Measurements from ENCODE around the gene KIAA0319L. TPM values are rescaled to one million over a fixed set of nuclear protein-coding genes. Genes with fewer than 3 reads are reported as not detected.
A peak's percentile ranks its signal among the peaks of the same experiment; 100 is the strongest.

KIAA0319L gene
- polyA plus RNA-seq, 3 donors = 57.9 to 80.3 (median 64.2) TPM

- no peak for DNase-seq (ENCODE audit: extremely low read depth in 1 of 11, low read depth in 9 of 11, low spot score in 4 of 11)
Observed at GRCh38 chr1:35439626-35440025, 117.6 kb downstream of the KIAA0319L start.

GRCh38 chr1:35437200-35437599, 120.0 kb downstream of the KIAA0319L start:
- no peak for DNase-seq (ENCODE audit: extremely low read depth in 1 of 11, low read depth in 9 of 11, low spot score in 4 of 11)

- DNase-seq (ENCODE audit: extremely low read depth in 1 of 11, low read depth in 9 of 11, low spot score in 4 of 11) = no peak
Observed at GRCh38 chr1:35436078-35436477, 121.1 kb downstream of the KIAA0319L start.

GRCh38 chr1:35434703-35435102, 122.5 kb downstream of the KIAA0319L start:
- DNase-seq (ENCODE audit: extremely low read depth in 1 of 11, low read depth in 9 of 11, low spot score in 4 of 11) = no peak

GRCh38 chr1:35433714-35434113, 123.5 kb downstream of the KIAA0319L start:
- no peak for DNase-seq (ENCODE audit: extremely low read depth in 1 of 11, low read depth in 9 of 11, low spot score in 4 of 11)

GRCh38 chr1:35432231-35432630, 125.0 kb downstream of the KIAA0319L start:
- DNase-seq (ENCODE audit: extremely low read depth in 1 of 11, low read depth in 9 of 11, low spot score in 4 of 11) = no peak

- DNase-seq (ENCODE audit: extremely low read depth in 1 of 11, low read depth in 9 of 11, low spot score in 4 of 11) = no peak
Observed at GRCh38 chr1:35431173-35431599, 126.0 kb downstream of the KIAA0319L start.

- no peak for DNase-seq (ENCODE audit: extremely low read depth in 1 of 11, low read depth in 9 of 11, low spot score in 4 of 11)
Observed at GRCh38 chr1:35430762-35431161, 126.4 kb downstream of the KIAA0319L start.

- no peak for DNase-seq (ENCODE audit: extremely low read depth in 1 of 11, low read depth in 9 of 11, low spot score in 4 of 11)
Observed at GRCh38 chr1:35428360-35428759, 128.8 kb downstream of the KIAA0319L start.

GRCh38 chr1:35426097-35426586, 131.1 kb downstream of the KIAA0319L start:
- no peak for DNase-seq (ENCODE audit: extremely low read depth in 1 of 11, low read depth in 9 of 11, low spot score in 4 of 11)

- no peak for DNase-seq (ENCODE audit: extremely low read depth in 1 of 11, low read depth in 9 of 11, low spot score in 4 of 11)
Observed at GRCh38 chr1:35408925-35409324, 148.3 kb downstream of the KIAA0319L start.

- no peak for DNase-seq (ENCODE audit: extremely low read depth in 1 of 11, low read depth in 9 of 11, low spot score in 4 of 11)
Observed at GRCh38 chr1:35407743-35408142, 149.5 kb downstream of the KIAA0319L start.

GRCh38 chr1:35406103-35406502, 151.1 kb downstream of the KIAA0319L start:
- DNase-seq (ENCODE audit: extremely low read depth in 1 of 11, low read depth in 9 of 11, low spot score in 4 of 11) = peak in 2 of 11 donors; percentile 4 to 5

GRCh38 chr1:35401049-35401448, 156.2 kb downstream of the KIAA0319L start:
- DNase-seq (ENCODE audit: extremely low read depth in 1 of 11, low read depth in 9 of 11, low spot score in 4 of 11) = no peak

- no peak for DNase-seq (ENCODE audit: extremely low read depth in 1 of 11, low read depth in 9 of 11, low spot score in 4 of 11)
Observed at GRCh38 chr1:35398739-35399138, 158.5 kb downstream of the KIAA0319L start.

- no peak for DNase-seq (ENCODE audit: extremely low read depth in 1 of 11, low read depth in 9 of 11, low spot score in 4 of 11)
Observed at GRCh38 chr1:35394386-35394785, 162.8 kb downstream of the KIAA0319L start.

GRCh38 chr1:35390600-35391494, 166.4 kb downstream of the KIAA0319L start:
- no peak for DNase-seq (ENCODE audit: extremely low read depth in 1 of 11, low read depth in 9 of 11, low spot score in 4 of 11)

- DNase-seq (ENCODE audit: extremely low read depth in 1 of 11, low read depth in 9 of 11, low spot score in 4 of 11) = no peak
Observed at GRCh38 chr1:35386959-35387358, 170.2 kb downstream of the KIAA0319L start.

- no peak for DNase-seq (ENCODE audit: extremely low read depth in 1 of 11, low read depth in 9 of 11, low spot score in 4 of 11)
Observed at GRCh38 chr1:35386290-35386689, 170.9 kb downstream of the KIAA0319L start.
